BLaER1 treated with 17β-estradiol and CSF1 and Interleukin-3, amounts not matched to agents 10 nM and 100 nM (cell line): ENCODE data around the gene WDR18.
A peak's percentile ranks its signal among the peaks of the same experiment; 100 is the strongest.

ENCODE experiments used
- H3K27ac ChIP-seq, 11 experiments: shearing (Covaris generic); formaldehyde crosslinking; 2 replicates each; pipeline ENCODE4 v1.8.1; 2022
- H3K27me3 ChIP-seq, 11 experiments: shearing (Covaris generic); formaldehyde crosslinking; 2 replicates each; pipeline ENCODE4 v1.8.1; 2022
- H3K36me3 ChIP-seq, 11 experiments: shearing (Covaris generic); formaldehyde crosslinking; 2 replicates each; pipeline ENCODE4 v1.8.1; 2022
- H3K4me1 ChIP-seq, 10 experiments: shearing (Covaris generic); formaldehyde crosslinking; 2 replicates each; pipeline ENCODE4 v1.8.1; 2022
- H3K4me2 ChIP-seq, 11 experiments: shearing (Covaris generic); formaldehyde crosslinking; 2 replicates each; pipeline ENCODE4 v1.8.1; 2022
- H3K4me3 ChIP-seq, 10 experiments: shearing (Covaris generic); formaldehyde crosslinking; 2 replicates each; pipeline ENCODE4 v1.8.1; 2022
- H3K9ac ChIP-seq, 11 experiments: shearing (Covaris generic); formaldehyde crosslinking; 2 replicates each; pipeline ENCODE4 v1.8.1; 2022
- H3K9me3 ChIP-seq, 11 experiments: shearing (Covaris generic); formaldehyde crosslinking; replicated peaks in 1 of 11; 2 replicates each; pipeline ENCODE4 v1.8.1; 2022
- H4K20me1 ChIP-seq, 11 experiments: shearing (Covaris generic); formaldehyde crosslinking; 2 replicates each; pipeline ENCODE4 v1.8.1; 2022
- Cebpa-rat ChIP-seq, 11 experiments: shearing (Covaris generic); IDR thresholded peaks; 2 replicates each; pipeline ENCODE4 v1.8.1; 2022

The WDR18 gene

GRCh38 chr19:1037621-1038064 lies 53.5 kb downstream of the WDR18 start:
- peak overlapping the region in 10 of 11 experiments; percentile 7 to 81 (median 60); a peak in 16 of 22 replicates for H3K9ac ChIP-seq
- peaks cover 6 to 32% (median 16%) of the 10 kb centered on the region in 11 experiments; a peak in 14 of 22 replicates for H4K20me1 ChIP-seq
- peak overlapping the region in 10 of 11 experiments; percentile 5 to 93 (median 68); a peak in 17 of 22 replicates for H3K27ac ChIP-seq
- H3K4me3 ChIP-seq, result peak overlapping the region in 9 of 10 experiments; percentile 2 to 75 (median 43); a peak in 12 of 20 replicates
- H3K27me3 ChIP-seq, result peaks cover 0 to 19% (median 6%) of the 10 kb centered on the region in 11 experiments; a peak in 11 of 22 replicates
- peaks cover 0 to 41% (median 0%) of the 10 kb centered on the region in 11 experiments; a peak in 5 of 22 replicates for H3K36me3 ChIP-seq
- no peaks in the 10 kb centered on the region for H3K9me3 ChIP-seq
- peaks cover 60 to 71% (median 66%) of the 10 kb centered on the region in 10 experiments for H3K4me1 ChIP-seq
- H3K4me2 ChIP-seq, result peak overlapping the region; percentile 92 to 99 (median 95)
- no peak for TF ChIP-seq Cebpa-rat (IDR thresholded peaks at IDR 0.05)

DNA sequence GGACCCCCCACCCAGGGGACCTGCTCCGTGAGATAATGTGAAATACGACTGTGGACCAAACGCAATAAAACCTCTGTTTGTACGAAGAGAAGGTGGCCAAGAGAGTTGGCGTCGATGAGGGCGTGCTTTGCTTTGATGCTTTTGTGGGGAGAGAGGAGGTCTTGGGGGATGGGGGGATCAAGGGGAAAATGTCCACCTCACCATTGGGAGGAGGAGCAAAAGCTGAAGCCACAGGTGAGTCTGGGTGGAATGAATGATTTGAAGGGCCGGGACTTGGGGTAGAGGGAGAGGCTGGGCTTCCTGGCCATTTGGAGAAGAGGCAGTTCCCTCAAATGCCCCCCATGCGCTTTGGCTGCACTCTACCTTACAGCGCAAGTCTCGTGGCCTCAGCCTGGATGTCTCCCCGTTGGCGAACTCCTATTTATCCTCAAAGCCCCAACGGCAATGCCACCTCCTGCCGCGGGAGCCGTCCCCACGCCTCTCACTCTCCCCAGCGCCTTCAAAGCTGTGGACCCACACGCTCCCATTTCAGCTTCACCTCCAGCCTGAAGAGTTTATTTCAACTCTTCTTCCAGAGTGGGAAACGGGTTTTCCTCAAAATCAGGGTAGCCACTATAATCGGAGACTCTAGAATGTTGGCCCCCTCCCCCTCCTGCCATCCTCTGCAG lies 55.0 kb downstream of the WDR18 start:
- Histone ChIP-seq H3K4me2 (peak overlapping the region; percentile 92 to 99 (median 95)), H3K4me3 (peak overlapping the region in 8 of 10 experiments; percentile 30 to 75 (median 65); a peak in 13 of 20 replicates), H3K36me3 (peaks cover 0 to 41% (median 0%) of the 10 kb centered on the region in 11 experiments; a peak in 4 of 22 replicates), H3K27ac (peak overlapping the region in 6 of 11 experiments; percentile 61 to 93 (median 85); a peak in 12 of 22 replicates), H4K20me1 (peaks cover 6 to 37% (median 23%) of the 10 kb centered on the region in 11 experiments; a peak in 14 of 22 replicates), H3K27me3 (peaks cover 0 to 19% (median 6%) of the 10 kb centered on the region in 11 experiments; a peak in 11 of 22 replicates), H3K9me3 (no peaks in the 10 kb centered on the region), H3K9ac (peak overlapping the region in 5 of 11 experiments; percentile 55 to 81 (median 76); a peak in 7 of 22 replicates), H3K4me1 (peaks cover 64 to 78% (median 74%) of the 10 kb centered on the region in 10 experiments)
- TF ChIP-seq Cebpa-rat (IDR thresholded peaks at IDR 0.05), result no peak

DNA sequence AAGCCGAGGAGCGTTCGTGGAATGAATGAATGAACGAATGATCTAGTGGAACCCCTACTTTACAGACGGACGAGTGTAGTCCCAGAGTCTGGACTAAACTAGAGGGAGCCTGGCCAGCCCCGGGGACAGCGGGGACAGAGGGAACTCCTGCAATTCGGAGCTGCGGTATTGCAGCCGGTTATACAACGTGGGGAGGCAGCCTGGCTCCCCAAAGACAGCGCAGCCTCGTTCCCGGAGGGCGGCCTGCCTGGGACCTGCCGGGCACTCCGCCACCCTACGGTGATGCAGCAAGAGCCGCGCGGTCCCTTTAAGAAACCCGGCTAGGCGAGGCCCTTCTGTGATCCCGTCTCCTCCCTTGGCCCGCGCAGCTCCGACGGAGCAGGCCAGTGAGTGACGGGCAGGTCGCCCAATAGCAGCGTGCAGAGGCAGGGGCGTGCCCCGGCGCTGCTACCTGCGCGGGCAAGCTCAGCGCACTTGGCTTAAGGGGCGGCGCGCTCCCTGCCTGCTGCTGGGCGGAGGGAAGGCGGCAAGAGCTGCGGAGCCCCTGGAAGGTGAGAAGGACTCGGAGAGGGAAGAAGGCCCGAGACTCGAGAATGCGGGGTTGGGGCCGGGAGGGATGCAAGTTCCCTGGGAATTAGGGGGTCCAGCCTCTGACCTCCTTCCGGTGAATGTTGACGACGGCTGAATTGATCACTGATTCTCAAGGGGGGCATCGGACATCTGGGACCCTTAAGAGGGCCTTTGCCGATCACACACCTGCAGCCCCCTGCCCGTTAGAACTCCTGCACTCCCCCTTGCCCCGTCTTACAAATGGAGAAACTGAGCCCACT lies 55.7 kb downstream of the WDR18 start, which contains the start of gene ABCA7:
Gene ABCA7, plus strand, starts transcription at position 462 of the 830 bp plus-strand sequence. CDS start 1,255 bp downstream, outside the sequence.
- Histone ChIP-seq H3K27ac (peak within 1 kb of the TSS in 6 of 11 experiments; percentile 61 to 93 (median 85); a peak in 11 of 22 replicates), H4K20me1 (peaks cover 6 to 37% (median 23%) of the 10 kb centered on the region in 11 experiments; a peak in 14 of 22 replicates), H3K4me2 (peak within 1 kb of the TSS; percentile 92 to 99 (median 95)), H3K27me3 (peaks cover 0 to 19% (median 6%) of the 10 kb centered on the region in 11 experiments; a peak in 11 of 22 replicates), H3K9me3 (no peaks in the 10 kb centered on the region), H3K4me3 (peak within 1 kb of the TSS; percentile 56 to 75 (median 64)), H3K4me1 (peaks cover 64 to 85% (median 76%) of the 10 kb centered on the region in 10 experiments), H3K9ac (peak within 1 kb of the TSS; percentile 6 to 81 (median 62); a peak in 18 of 22 replicates), H3K36me3 (peaks cover 0 to 47% (median 0%) of the 10 kb centered on the region in 11 experiments; a peak in 4 of 22 replicates)
- no peak for TF ChIP-seq Cebpa-rat (IDR thresholded peaks at IDR 0.05)

- H3K27ac ChIP-seq, result no peak overlapping the region
- peaks cover 57 to 85% (median 73%) of the 10 kb centered on the region in 10 experiments for H3K4me1 ChIP-seq
- peaks cover 6 to 32% (median 23%) of the 10 kb centered on the region in 11 experiments; a peak in 14 of 22 replicates for H4K20me1 ChIP-seq
- TF ChIP-seq Cebpa-rat (IDR thresholded peaks at IDR 0.05), result no peak
- peaks cover 0 to 19% (median 6%) of the 10 kb centered on the region in 11 experiments; a peak in 11 of 22 replicates for H3K27me3 ChIP-seq
- H3K9me3 ChIP-seq, result no peaks in the 10 kb centered on the region
- peak overlapping the region; percentile 56 to 75 (median 64) for H3K4me3 ChIP-seq
- H3K36me3 ChIP-seq, result peaks cover 0 to 42% (median 0%) of the 10 kb centered on the region in 11 experiments; a peak in 4 of 22 replicates
- H3K9ac ChIP-seq, result peak overlapping the region; percentile 6 to 81 (median 49); a peak in 17 of 22 replicates
- peak overlapping the region; percentile 92 to 99 (median 95) for H3K4me2 ChIP-seq
Observed at GRCh38 chr19:1040476-1041271, 56.5 kb downstream of the WDR18 start.

- Histone ChIP-seq H3K4me3 (peak overlapping the region in 8 of 10 experiments; percentile 0 to 75 (median 64); a peak in 13 of 20 replicates), H3K4me1 (peaks cover 51 to 87% (median 73%) of the 10 kb centered on the region in 10 experiments), H3K9ac (peak overlapping the region in 5 of 11 experiments; percentile 16 to 36 (median 31); a peak in 8 of 22 replicates)
Observed at GRCh38 chr19:1041272-1041834, 57.2 kb downstream of the WDR18 start.

GRCh38 chr19:1041835-1042685 lies 57.9 kb downstream of the WDR18 start:
- no peak overlapping the region for H3K27ac ChIP-seq
- H3K4me2 ChIP-seq, result peak overlapping the region; percentile 92 to 99 (median 95)

More at GRCh38 chr19:1041272-1041834, 57.2 kb downstream of the WDR18 start:
- no peak for TF ChIP-seq Cebpa-rat (IDR thresholded peaks at IDR 0.05)
- H3K27ac ChIP-seq, result no peak overlapping the region
- H3K36me3 ChIP-seq, result peaks cover 0 to 42% (median 0%) of the 10 kb centered on the region in 11 experiments; a peak in 4 of 22 replicates
- peaks cover 6 to 32% (median 23%) of the 10 kb centered on the region in 11 experiments; a peak in 14 of 22 replicates for H4K20me1 ChIP-seq
- H3K4me2 ChIP-seq, result peak overlapping the region; percentile 92 to 99 (median 95)
- no peaks in the 10 kb centered on the region for H3K9me3 ChIP-seq
- peaks cover 0 to 14% (median 6%) of the 10 kb centered on the region in 11 experiments; a peak in 11 of 22 replicates for H3K27me3 ChIP-seq

More at GRCh38 chr19:1041835-1042685, 57.9 kb downstream of the WDR18 start:
- peaks cover 0 to 7% (median 4%) of the 10 kb centered on the region in 11 experiments; a peak in 11 of 22 replicates for H3K27me3 ChIP-seq
- peaks cover 46 to 85% (median 71%) of the 10 kb centered on the region in 10 experiments for H3K4me1 ChIP-seq
- no peak for TF ChIP-seq Cebpa-rat (IDR thresholded peaks at IDR 0.05)
- H3K4me3 ChIP-seq, result peak overlapping the region in 1 of 10 experiments; percentile 70; a peak in 4 of 20 replicates
- peaks cover 0 to 43% (median 0%) of the 10 kb centered on the region in 11 experiments; a peak in 7 of 22 replicates for H3K36me3 ChIP-seq
- H3K9ac ChIP-seq, result peak overlapping the region in 2 of 11 experiments; percentile 2 to 31; a peak in 4 of 22 replicates
- no peaks in the 10 kb centered on the region; a peak in 1 of 22 replicates for H3K9me3 ChIP-seq
- H4K20me1 ChIP-seq, result peaks cover 6 to 32% (median 23%) of the 10 kb centered on the region in 11 experiments; a peak in 14 of 22 replicates
